HAP-1 (cell line): ENCODE measurements around the gene TMEM61.
A peak's percentile ranks its signal among the peaks of the same experiment; 100 is the strongest.

Source experiments
- DNase-seq, 2 experiments: peaks; one replicate each; pipeline ENCODE4 v3.0.0-alpha.2; 2016 to 2020; ENCODE audit warnings: low spot score in 2 of 2
- H3K27me3 ChIP-seq: fragments of 250-450 bp; sonication (Bioruptor Pico); 2 replicates; pipeline ENCODE4 v1.5.1; 2020; ENCODE audit warnings: low read depth, mild to moderate bottlenecking, moderate library complexity
- H3K36me3 ChIP-seq: fragments of 250-450 bp; sonication (Bioruptor Pico); replicated peaks from 2 replicates; pipeline ENCODE4 v1.5.1; 2020; ENCODE audit warnings: mild to moderate bottlenecking
- H3K4me1 ChIP-seq: fragments of 250-450 bp; sonication (Bioruptor Pico); 2 replicates; pipeline ENCODE4 v1.5.1; 2020; ENCODE audit warnings: mild to moderate bottlenecking
- H3K4me3 ChIP-seq: fragments of 250-450 bp; sonication (Bioruptor Pico); 2 replicates; pipeline ENCODE4 v1.5.1; 2020; ENCODE audit warnings: mild to moderate bottlenecking, moderate library complexity
- H3K9me3 ChIP-seq: fragments of 250-450 bp; sonication (Bioruptor Pico); 2 replicates; pipeline ENCODE4 v1.5.1; 2020; ENCODE audit warnings: mild to moderate bottlenecking, moderate library complexity
- in situ Hi-C: fragments of 300-500 bp; cut with MboI; formaldehyde crosslinking; loops from 3 replicates; pipeline ENCODE4 v1.14.3; 2020; ENCODE audit warnings: low sequenced_read_pairs, inconsistent platforms, mixed read lengths

TMEM61 gene

DNA sequence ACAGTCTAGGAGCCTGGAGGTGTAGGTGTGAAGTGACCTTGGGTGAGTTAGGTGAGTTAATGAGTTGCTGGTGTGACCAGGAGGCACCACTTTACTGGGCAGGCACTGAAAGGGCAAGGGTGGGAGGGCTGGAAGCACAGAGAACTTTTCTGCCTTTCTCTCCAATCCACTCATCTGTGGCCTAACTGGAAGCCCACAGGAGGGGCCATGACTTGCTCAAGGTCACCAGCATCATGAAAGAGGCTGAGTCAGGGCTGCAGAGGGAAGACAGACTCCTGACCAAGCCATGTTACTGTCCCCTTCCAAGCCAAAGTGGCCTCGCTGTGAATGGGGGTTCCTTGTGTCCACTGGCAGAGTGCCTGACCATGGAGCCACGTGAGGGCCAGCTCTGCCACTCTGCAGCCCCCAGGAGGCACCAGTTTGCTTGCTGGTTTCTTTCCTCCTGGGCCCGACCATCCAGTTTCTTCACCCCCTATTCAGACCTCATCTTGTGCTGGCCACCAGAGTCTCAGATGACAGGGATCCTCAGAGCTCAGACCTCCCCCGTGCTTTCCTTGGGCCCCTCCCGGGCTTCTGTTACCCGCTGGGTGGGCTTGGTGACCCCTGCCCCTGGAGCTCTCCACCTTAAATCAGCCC lies 14.0 kb downstream of the TMEM61 start:
- in situ Hi-C loops: no loop called here
- DNase-seq: no peak

DNA sequence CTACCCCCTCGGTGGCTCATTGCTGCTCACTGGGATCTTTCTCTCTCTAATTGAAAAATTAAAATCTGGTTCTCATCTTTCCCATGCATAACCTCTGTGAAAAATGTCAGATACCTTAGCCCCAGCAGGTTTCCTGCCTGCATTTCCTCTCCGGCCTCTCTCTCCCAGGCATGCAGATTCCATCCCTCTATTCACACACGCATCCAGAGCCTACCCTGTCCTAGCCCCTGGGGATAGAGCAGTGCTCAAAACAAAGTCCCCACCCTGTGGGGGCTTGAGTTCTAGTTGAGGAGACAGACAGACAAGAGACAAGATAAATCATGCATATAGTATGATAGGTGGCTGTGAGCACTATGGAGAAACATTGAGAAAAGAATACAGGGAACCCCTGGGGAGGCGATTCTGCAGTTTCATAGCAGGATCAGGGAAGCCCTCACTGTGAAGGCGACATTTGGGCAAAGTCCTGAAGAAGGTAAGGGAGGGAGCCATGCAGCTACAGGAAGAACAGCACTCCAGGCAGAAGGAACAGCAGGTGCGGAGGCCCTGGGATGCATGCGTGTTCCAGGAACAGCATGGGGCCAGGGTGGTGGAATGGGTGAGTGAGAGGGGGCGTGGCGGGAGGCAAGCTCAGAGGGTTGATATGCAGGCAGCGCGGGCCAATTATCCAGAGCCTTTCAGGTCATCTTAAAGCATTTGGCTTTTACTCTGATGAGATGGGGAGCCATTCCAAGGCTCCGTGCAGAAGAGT lies 14.8 kb downstream of the TMEM61 start:
- peaks cover 12% of the 10 kb centered on the region for H3K27me3 ChIP-seq
- H3K36me3 ChIP-seq: no peaks in the 10 kb centered on the region
- H3K4me3 ChIP-seq: no peak overlapping the region
- no peaks in the 10 kb centered on the region for H3K9me3 ChIP-seq
- no peak for DNase-seq
- in situ Hi-C loops: loop anchor here (5.0 kb wide), 1 partner anchor 43 kb away; no protein-coding TSS in a partner anchor
- H3K4me1 ChIP-seq: peaks cover 3% of the 10 kb centered on the region; the same call in 1 of the 2 replicates

More for the DNA sequence above, 14.0 kb downstream of the TMEM61 start:
- peaks cover 3% of the 10 kb centered on the region; the same call in 1 of the 2 replicates for H3K4me1 ChIP-seq
- peaks cover 12% of the 10 kb centered on the region for H3K27me3 ChIP-seq
- no peaks in the 10 kb centered on the region for H3K36me3 ChIP-seq
- no peaks in the 10 kb centered on the region for H3K9me3 ChIP-seq
- no peak overlapping the region for H3K4me3 ChIP-seq

DNA sequence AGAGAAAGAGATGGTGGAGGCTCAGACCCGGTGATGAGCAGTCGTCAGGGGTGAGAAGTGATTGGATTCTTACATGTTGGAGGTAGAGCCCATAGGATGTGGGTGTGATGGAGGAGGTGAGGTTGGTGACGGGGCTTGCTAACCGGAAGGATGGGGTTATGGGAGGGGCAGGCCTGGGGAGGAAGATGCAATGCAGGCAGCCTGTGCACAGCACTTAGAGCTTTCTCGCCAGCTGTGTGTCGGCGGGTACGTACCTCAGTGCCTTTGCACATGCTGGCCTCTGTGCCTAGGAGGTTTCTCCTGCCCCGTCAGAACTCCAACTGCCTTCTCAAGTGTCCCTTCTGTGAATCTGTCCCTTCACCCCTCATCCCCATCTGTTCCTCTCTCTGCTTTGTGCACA lies 15.4 kb downstream of the TMEM61 start:
- in situ Hi-C loops: loop anchor here (5.0 kb wide), 1 partner anchor 44 kb away; no protein-coding TSS in a partner anchor
- Histone ChIP-seq H3K36me3 (no peaks in the 10 kb centered on the region), H3K27me3 (peaks cover 12% of the 10 kb centered on the region), H3K4me1 (peaks cover 3% of the 10 kb centered on the region; the same call in 1 of the 2 replicates), H3K4me3 (no peak overlapping the region), H3K9me3 (no peaks in the 10 kb centered on the region)
- no peak for DNase-seq

DNA sequence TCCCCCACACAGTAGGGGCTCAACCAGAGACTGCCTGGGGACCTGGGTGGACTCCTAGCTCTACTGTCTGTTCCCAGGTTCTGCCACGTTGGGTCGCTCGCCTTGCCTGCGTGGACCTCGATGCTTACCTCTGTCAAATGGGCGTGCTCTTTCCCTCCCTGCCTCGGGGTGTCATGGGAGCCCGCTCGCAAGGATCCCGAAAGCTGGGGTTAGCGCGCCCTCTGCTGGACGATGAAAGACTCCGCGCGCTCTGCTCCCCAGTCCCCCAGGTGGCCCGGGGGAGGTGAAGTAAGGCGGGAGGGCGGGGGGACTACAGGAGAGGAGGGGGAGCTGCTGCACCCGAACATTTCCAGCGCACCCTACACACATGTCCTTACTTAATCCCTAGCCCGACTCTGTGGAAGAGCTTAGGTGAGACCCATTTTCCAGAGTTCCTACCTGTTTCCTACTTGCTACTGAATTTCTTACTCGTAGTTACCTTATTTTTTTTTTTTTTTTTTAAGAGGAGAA lies 16.0 kb downstream of the TMEM61 start:
- no peak overlapping the region for H3K4me3 ChIP-seq
- peaks cover 12% of the 10 kb centered on the region for H3K27me3 ChIP-seq
- peaks cover 3% of the 10 kb centered on the region; the same call in 1 of the 2 replicates for H3K4me1 ChIP-seq

DNA sequence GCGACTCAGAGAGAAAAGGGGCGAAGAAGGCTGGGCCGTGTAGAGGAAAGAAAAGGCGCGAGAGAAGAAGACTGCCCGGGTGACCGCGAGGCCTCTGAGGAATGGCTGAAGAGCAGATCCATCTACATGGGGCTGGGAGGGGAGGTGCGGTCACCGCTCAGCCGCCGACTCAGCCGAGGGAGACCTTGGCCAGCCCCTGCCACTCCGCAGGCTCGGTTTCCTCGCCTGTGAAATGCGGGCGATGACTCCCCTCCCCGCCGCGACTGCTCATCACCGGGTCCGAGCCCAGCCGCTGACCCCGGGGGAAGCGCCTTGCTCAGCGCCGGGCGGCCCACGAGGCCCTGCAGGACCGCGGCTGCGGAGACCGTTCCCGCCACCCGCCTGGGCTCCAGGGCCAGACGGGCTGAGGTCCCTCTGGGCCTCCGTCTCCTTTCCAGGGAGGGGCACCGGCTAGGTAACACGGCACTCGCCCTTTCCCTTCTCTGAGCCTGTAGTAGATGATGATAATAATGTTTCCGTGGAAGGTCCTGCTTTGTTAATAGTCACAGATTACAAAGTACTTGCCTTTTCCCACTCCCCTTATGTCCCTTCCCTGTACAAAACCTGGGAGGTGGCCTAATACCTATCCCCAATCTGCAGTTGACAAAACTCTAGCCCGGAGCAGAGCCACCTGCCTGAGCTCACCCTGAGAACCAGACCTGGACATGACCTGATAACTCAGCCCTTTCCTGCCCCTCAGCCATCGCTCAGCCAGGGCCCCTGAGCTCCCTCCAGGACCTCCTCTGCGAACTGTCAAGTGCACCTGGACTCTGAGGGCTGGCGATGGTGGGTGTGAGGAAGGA lies 16.7 kb downstream of the TMEM61 start:
- no peak for DNase-seq
- H3K9me3 ChIP-seq: no peaks in the 10 kb centered on the region
- no peaks in the 10 kb centered on the region for H3K36me3 ChIP-seq
- H3K27me3 ChIP-seq: peaks cover 12% of the 10 kb centered on the region
- H3K4me1 ChIP-seq: peaks cover 3% of the 10 kb centered on the region; the same call in 1 of the 2 replicates
- in situ Hi-C loops: loop anchor here (5.0 kb wide), 1 partner anchor 45 kb away; no protein-coding TSS in a partner anchor
- no peak overlapping the region for H3K4me3 ChIP-seq

More for the DNA sequence above, 16.0 kb downstream of the TMEM61 start:
- no peaks in the 10 kb centered on the region for H3K9me3 ChIP-seq
- H3K36me3 ChIP-seq: no peaks in the 10 kb centered on the region
- DNase-seq: peak; percentile 51 to 91
- in situ Hi-C loops: loop anchor here (5.0 kb wide), 1 partner anchor 44 kb away; no protein-coding TSS in a partner anchor

DNA sequence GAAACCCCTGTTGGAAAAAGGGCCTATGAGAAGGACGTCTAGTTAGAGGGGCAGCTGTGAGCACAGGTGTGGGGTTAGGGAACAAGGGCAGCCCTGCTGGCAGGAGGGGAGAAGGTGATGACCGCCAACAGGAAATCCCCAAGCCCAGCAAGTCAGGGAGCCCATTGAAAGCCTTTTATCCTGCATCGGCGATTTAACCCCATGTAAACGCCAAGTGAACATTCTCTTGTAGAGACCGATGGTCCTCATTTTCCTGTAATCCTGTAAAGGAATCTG lies 17.2 kb downstream of the TMEM61 start:
- in situ Hi-C loops: loop anchor here (5.0 kb wide), 1 partner anchor 45 kb away; no protein-coding TSS in a partner anchor
- DNase-seq: no peak
- peaks cover 3% of the 10 kb centered on the region; the same call in 1 of the 2 replicates for H3K4me1 ChIP-seq
- H3K4me3 ChIP-seq: no peak overlapping the region
- no peaks in the 10 kb centered on the region for H3K36me3 ChIP-seq
- H3K27me3 ChIP-seq: peaks cover 12% of the 10 kb centered on the region
- H3K9me3 ChIP-seq: no peaks in the 10 kb centered on the region

DNA sequence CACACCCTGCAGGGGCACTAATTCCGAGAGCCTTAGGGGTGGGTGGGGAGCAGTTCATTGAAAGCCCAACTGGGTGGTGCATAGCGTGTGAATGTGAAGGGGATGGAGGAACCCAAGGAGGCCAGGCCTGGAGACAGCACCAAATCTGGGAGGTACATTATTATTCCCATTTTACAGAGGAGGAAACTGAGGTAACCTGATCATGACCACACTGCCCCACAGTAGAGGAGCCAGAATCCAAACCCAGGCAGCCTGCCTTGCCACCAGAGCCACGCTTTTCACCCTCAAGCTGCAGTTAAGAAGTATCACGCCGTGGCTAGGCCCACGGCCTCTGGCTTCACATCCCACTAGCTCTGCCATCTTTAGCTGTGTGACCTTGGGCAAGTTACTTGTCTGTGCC lies 17.7 kb downstream of the TMEM61 start:
- in situ Hi-C loops: loop anchor here (5.0 kb wide), 1 partner anchor 46 kb away; no protein-coding TSS in a partner anchor
- no peak overlapping the region for H3K4me3 ChIP-seq

DNA sequence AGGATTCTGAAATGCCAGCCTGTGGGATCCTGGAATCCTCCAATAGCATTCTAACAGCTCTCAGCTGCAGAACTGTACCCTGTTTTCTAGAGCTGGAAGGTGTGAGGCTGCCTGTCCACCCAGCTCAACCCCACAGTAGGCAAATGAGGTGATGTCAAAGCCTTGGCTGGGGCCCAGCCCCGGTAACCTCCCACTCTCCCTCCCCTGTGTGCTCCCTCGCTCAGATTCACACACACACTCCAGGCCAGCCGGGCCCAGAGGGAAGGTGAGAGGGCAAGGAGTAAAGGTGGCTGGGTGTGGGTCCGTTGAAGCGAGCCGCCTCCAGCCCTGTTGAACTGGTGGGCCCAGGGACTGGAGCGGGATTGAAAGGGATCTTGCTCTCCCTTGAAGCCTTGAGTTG lies 18.2 kb downstream of the TMEM61 start, which contains the start of gene BSND:
Gene BSND (plus strand): TSS at position 257 of the 400 bp plus-strand sequence. CDS start 254 bp downstream, outside the sequence.
- H3K36me3 ChIP-seq: no peaks in the 10 kb centered on the region
- DNase-seq: no peak
- H3K27me3 ChIP-seq: peaks cover 12% of the 10 kb centered on the region
- no peaks in the 10 kb centered on the region for H3K9me3 ChIP-seq
- in situ Hi-C loops: loop anchor here (5.0 kb wide), 1 partner anchor 46 kb away; no protein-coding TSS in a partner anchor
- H3K4me3 ChIP-seq: no peak within 1 kb of the TSS
- peaks cover 3% of the 10 kb centered on the region; the same call in 1 of the 2 replicates for H3K4me1 ChIP-seq

More for the DNA sequence above, 17.7 kb downstream of the TMEM61 start:
- Histone ChIP-seq H3K27me3 (peaks cover 12% of the 10 kb centered on the region), H3K36me3 (no peaks in the 10 kb centered on the region), H3K4me1 (peaks cover 3% of the 10 kb centered on the region; the same call in 1 of the 2 replicates), H3K9me3 (no peaks in the 10 kb centered on the region)
- no peak for DNase-seq

DNA sequence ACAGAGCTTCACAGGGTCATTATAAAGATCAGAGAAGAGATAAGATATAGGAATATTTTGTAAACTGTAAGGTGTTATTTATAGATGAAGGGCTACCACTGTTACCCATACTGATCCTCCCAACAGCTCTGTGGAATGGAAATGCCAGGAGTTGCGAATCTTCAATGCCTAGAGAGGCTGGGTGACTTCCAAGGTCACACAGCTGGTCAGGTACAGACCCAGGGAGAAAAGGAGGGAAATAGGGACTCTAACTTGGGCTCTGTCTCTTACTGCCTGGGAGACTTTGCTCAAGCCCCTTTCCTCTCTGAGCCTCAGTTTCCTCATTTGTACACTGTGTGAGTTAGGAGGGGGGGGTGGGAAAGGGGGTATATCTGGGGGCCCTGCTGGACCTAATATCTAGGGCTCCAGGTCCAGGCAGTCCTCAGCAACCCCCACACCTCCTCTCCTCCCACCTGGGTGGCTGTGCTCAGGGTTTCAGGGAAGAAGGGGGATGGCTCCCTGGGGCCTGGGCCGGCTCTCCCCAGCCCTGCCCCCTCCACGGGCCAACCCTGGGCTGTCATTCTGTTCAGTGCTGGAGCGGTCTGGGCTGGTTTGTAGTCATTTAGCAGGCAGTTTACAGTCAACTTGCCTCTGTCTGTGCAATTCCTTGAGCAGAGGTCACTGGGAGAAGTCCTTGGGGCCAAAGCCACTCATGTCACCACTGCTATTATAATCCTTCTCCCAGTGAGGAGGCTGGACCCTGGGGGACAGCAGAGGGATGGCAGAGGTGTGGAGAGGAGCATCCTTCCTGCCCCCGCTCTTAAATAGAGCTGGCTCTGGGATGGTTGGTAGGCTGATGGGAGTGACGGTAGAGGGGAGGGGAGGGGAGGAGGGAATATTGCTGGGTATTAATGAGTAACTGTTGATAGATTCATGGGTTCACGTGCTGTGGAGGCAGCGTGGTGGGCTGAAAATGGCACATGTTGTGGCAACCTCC lies 20.0 kb downstream of the TMEM61 start:
- Histone ChIP-seq H3K4me3 (no peak overlapping the region), H3K9me3 (no peaks in the 10 kb centered on the region), H3K4me1 (peaks cover 3% of the 10 kb centered on the region; the same call in 1 of the 2 replicates), H3K27me3 (peaks cover 10% of the 10 kb centered on the region), H3K36me3 (no peaks in the 10 kb centered on the region)
- in situ Hi-C loops: no loop called here
- DNase-seq: no peak

DNA sequence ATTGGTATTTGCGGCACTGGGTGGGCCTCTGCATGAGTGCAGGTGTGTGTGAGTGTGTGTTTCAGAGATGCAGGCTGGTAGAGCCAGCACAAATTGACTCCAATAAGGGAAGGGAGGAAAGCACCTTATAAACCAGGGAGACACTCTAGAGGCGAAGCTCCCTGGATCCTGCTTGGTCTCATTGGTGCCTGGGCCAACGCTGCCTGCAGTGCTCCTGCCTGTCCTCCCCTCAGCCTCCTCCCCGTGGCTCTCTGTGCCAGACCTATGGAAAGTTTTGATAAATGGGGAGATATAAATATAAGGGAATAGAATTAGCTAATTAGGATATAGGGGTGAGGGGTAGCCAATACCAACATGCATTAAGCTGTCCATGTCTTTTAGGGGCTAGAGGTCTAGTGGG lies 20.9 kb downstream of the TMEM61 start:
- Histone ChIP-seq H3K9me3 (no peaks in the 10 kb centered on the region), H3K27me3 (peaks cover 2% of the 10 kb centered on the region; the same call in 1 of the 2 replicates), H3K4me1 (peaks cover under 1% of the 10 kb centered on the region; the same call in 1 of the 2 replicates), H3K4me3 (no peak overlapping the region), H3K36me3 (no peaks in the 10 kb centered on the region)
- DNase-seq: no peak
- in situ Hi-C loops: no loop called here

DNA sequence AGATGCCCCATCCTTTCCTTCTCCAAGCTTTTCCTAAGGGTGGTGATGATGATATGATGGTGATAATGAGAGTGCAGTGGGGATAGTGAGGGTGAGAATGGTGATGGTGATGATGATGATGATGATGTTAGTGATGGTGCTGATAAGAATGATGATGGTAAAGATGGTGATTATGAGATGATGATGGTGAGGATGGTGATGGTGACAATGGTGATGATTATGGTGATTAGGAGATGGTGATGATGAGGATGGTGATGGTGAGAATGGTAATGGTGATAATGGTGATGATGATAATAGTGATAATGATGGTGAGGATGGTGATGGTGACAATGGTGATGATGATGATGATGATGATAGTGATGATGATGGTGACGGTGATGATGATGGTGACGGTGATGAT lies 22.3 kb downstream of the TMEM61 start:
- Histone ChIP-seq H3K9me3 (no peaks in the 10 kb centered on the region), H3K36me3 (no peaks in the 10 kb centered on the region), H3K27me3 (no peaks in the 10 kb centered on the region), H3K4me1 (no peaks in the 10 kb centered on the region), H3K4me3 (no peak overlapping the region)
- no peak for DNase-seq
- in situ Hi-C loops: no loop called here
